HepG2 (cell line): ENCODE data around the gene POU5F1. TPM values are rescaled to one million over a fixed set of nuclear protein-coding genes. Genes with fewer than 3 reads are reported as not detected.

ENCODE experiments used
- FIP1L1 ChIP-seq: fragments of 200-400 bp; formaldehyde crosslinking; IDR thresholded peaks from 2 replicates; pipeline ENCODE4 v1.6.1; 2018; ENCODE audit warnings: low read depth, mild to moderate bottlenecking, low read length, moderate library complexity, borderline replicate concordance; ENCODE audit not compliant: insufficient read depth
- HMGA1 ChIP-seq: sonication (generic); formaldehyde crosslinking; conservative IDR thresholded peaks from 2 replicates; pipeline ENCODE4 v1.4.0; 2020; ENCODE audit warnings: missing genetic modification reagents
- MIER2 ChIP-seq: IDR thresholded peaks from 2 replicates; pipeline ENCODE4 v1.6.1; 2016; ENCODE audit warnings: missing biosample characterization, missing genetic modification reagents
- NFYC ChIP-seq: IDR thresholded peaks from 2 replicates; pipeline ENCODE4 v1.6.1; 2016; ENCODE audit warnings: missing genetic modification reagents, missing compliant biosample characterization
- SATB2 ChIP-seq: sonication (generic); formaldehyde crosslinking; IDR thresholded peaks from 2 replicates; pipeline ENCODE4 v1.5.0; 2020; ENCODE audit warnings: missing genetic modification reagents
- WIZ ChIP-seq: sonication (generic); formaldehyde crosslinking; IDR thresholded peaks from 2 replicates; pipeline ENCODE4 v1.5.1; 2020; ENCODE audit warnings: mild to moderate bottlenecking, missing genetic modification reagents
- ZNF343 ChIP-seq: sonication (generic); formaldehyde crosslinking; IDR thresholded peaks from 2 replicates; pipeline ENCODE4 v1.4.0; 2020; ENCODE audit warnings: mild to moderate bottlenecking, missing genetic modification reagents
- ZNF44 ChIP-seq: sonication (generic); formaldehyde crosslinking; IDR thresholded peaks from 2 replicates; pipeline ENCODE4 v1.5.1; 2020; ENCODE audit warnings: mild to moderate bottlenecking, missing genetic modification reagents
- ZNF543 ChIP-seq: sonication (generic); formaldehyde crosslinking; IDR thresholded peaks from 2 replicates; pipeline ENCODE4 v1.4.0; 2020; ENCODE audit warnings: mild to moderate bottlenecking, missing genetic modification reagents
- ZNF556 ChIP-seq: sonication (generic); formaldehyde crosslinking; IDR thresholded peaks from 2 replicates; pipeline ENCODE4 v1.4.0; 2020; ENCODE audit warnings: mild to moderate bottlenecking, missing genetic modification reagents, borderline replicate concordance
- ZNF644 ChIP-seq: IDR thresholded peaks from 2 replicates; pipeline ENCODE4 v1.6.1; 2016; ENCODE audit warnings: low read depth
- ZNF816 ChIP-seq: sonication (generic); formaldehyde crosslinking; IDR thresholded peaks from 2 replicates; pipeline ENCODE4 v1.8.0; 2022; ENCODE audit warnings: missing genetic modification reagents, mild to moderate bottlenecking, borderline replicate concordance
- ZSCAN31 ChIP-seq: sonication (generic); formaldehyde crosslinking; IDR thresholded peaks from 2 replicates; pipeline ENCODE4 v1.5.0; 2020; ENCODE audit warnings: low read depth, mild to moderate bottlenecking, missing genetic modification reagents
- polyA plus RNA-seq, 8 experiments: library from polyadenylated mRNA; depleted of rRNA in 3 of 8; stranded (reverse) in 7 of 8; unstranded in 1 of 8; fragments of >200 nt; fragmentation: Illumina TruSeq in 4 of 8; extraction: Trizol in 4 of 8; gene quantifications; 2 replicates each; pipeline versions ENCODE4 v1.2.1 to v1.2.3, GENCODE V29; 2011 to 2016; ENCODE audit warnings: low read depth in 4 of 8, missing spikeins in 1 of 8, mixed read lengths in 1 of 8; ENCODE audit not compliant: insufficient read depth in 1 of 8
- total RNA-seq, 5 experiments: library from RNA; depleted of rRNA; stranded (reverse); fragments of >200 nt; fragmentation: Illumina TruSeq; extraction: Trizol; gene quantifications; 2 replicates each; pipeline ENCODE4 v1.2.3, GENCODE V29; 2016; ENCODE audit warnings: low read depth in 1 of 5
- TF ChIP-seq, protein P1 (sequence below): sonication (generic); formaldehyde crosslinking; IDR thresholded peaks from 2 replicates; pipeline ENCODE4 v1.5.1; 2020; ENCODE audit warnings: missing genetic modification reagents, mild to moderate bottlenecking, borderline replicate concordance
- TF ChIP-seq, protein P2 (sequence below): sonication (generic); formaldehyde crosslinking; IDR thresholded peaks from 2 replicates; pipeline ENCODE4 v1.8.1; 2023; ENCODE audit warnings: mild to moderate bottlenecking, missing genetic modification reagents, borderline replicate concordance
- TF ChIP-seq, protein P3 (sequence below): sonication (generic); formaldehyde crosslinking; IDR thresholded peaks from 2 replicates; pipeline ENCODE4 v1.4.0; 2020; ENCODE audit warnings: missing genetic modification reagents

Gene POU5F1
- total and polyA plus RNA-seq, 2 of the 13 experiments (the other 11 are each of a cell fraction or from before 2014, with no cell fraction given): 2.5 to 7.2 TPM

DNA sequence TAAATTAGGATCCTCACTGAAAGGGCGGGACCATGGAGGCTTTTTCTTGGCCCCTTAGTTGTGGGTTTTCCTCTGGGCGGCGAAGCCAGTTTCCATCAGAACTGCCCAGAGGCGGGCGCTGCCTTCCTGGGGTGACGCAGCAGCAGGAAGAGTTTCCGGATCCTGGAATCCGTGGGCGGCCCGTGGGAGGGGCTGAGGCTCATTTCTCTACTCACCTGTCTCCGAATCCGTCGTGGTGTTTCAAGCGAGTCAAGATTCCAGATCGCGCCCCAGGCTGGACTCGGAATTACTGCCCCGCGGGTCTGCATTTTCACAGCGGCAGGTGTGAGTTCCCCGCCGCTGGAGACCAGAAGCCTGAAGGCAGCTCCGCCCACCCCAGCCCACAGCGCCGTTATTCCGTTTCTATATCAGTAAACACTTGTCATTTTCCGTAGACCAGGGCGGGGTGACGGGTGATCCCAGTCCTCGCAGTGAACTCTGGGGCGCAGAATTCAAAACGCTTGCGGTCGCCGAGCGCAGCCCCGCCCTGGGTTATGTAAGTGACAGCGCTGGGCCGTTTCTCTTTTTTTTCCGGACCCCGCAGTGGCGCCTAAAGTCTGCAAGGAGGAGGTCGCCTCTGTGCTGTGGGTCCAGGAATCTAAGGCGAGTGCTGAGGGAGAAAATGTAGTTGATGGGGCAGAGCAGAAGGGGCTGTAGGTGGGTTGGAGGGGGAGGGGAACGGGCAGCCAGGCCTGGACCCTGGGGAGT is 27.2 kb upstream of the POU5F1 start (continued):
- TF ChIP-seq ZNF816 (0 out of 2 replicates have a peak, but pooled peaks have one; percentile 27), ZSCAN31 (peak; percentile 73; the same call in 1 of the 2 replicates), NFYC (CRISPR knock-in tag) (no peak), ZNF543 (CRISPR knock-in tag) (peak; percentile 24; the same call in 1 of the 2 replicates), ZNF556 (CRISPR knock-in tag) (no peak), WIZ (CRISPR knock-in tag) (peak; percentile 28; the same call in 1 of the 2 replicates), HMGA1 (CRISPR knock-in tag) (no peak), SATB2 (no peak), ZNF44 (CRISPR knock-in tag) (no peak), ZNF343 (CRISPR knock-in tag) (peak; percentile 74; the same call in 1 of the 2 replicates), FIP1L1 (no peak), MIER2 (no peak; the same call in 1 of the 2 replicates), ZNF644 (0 out of 2 replicates have a peak, but pooled peaks have one; percentile 21)
- TF ChIP-seq, protein P1, sequence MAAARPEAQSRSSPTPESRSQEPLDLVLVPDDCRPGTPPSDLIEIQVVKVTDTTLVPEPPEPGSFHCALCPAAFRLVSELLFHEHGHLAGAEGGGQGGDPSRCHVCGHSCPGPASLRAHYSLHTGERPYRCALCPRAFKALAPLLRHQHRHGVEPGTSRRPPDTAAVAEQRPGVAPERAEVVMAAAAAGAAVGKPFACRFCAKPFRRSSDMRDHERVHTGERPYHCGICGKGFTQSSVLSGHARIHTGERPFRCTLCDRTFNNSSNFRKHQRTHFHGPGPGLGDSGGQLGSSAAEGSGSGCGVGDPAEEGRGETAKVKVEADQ (CRISPR knock-in tag): no peak
- TF ChIP-seq, protein P2, sequence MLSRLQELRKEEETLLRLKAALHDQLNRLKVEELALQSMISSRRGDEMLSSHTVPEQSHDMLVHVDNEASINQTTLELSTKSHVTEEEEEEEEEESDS (CRISPR knock-in tag): 0 out of 2 replicates have a peak, but pooled peaks have one; percentile 64
- TF ChIP-seq, protein P3, sequence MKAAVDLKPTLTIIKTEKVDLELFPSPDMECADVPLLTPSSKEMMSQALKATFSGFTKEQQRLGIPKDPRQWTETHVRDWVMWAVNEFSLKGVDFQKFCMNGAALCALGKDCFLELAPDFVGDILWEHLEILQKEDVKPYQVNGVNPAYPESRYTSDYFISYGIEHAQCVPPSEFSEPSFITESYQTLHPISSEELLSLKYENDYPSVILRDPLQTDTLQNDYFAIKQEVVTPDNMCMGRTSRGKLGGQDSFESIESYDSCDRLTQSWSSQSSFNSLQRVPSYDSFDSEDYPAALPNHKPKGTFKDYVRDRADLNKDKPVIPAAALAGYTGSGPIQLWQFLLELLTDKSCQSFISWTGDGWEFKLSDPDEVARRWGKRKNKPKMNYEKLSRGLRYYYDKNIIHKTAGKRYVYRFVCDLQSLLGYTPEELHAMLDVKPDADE (CRISPR knock-in tag): no peak
